Epithelial cell of proximal tubule (primary cell): Measurements from ENCODE around the gene SCYL3. TPM values are rescaled to one million over a fixed set of nuclear protein-coding genes. Genes with fewer than 3 reads are reported as not detected.

Source experiments
- DNase-seq: peaks from one replicate; pipeline ENCODE4 v3.0.0-alpha.2; 2011; ENCODE audit warnings: low read depth
- H3K4me3 ChIP-seq: 2 replicates; pipeline ENCODE4 v1.5.1; 2011; ENCODE audit warnings: low read depth, mild to moderate bottlenecking, low read length
- total RNA-seq: library from RNA; depleted of rRNA; stranded (reverse); fragments of >200 nt; gene quantifications from 2 replicates; pipeline ENCODE4 v1.2.3, GENCODE V29; 2015
- TF ChIP-seq, protein P1 (sequence below): conservative IDR thresholded peaks from 2 replicates; pipeline ENCODE4 v1.5.1; 2012; ENCODE audit warnings: low read depth, mild to moderate bottlenecking, low read length

Gene SCYL3
- total RNA-seq, 1 donor from 2014 or later = 4.2 TPM

DNA sequence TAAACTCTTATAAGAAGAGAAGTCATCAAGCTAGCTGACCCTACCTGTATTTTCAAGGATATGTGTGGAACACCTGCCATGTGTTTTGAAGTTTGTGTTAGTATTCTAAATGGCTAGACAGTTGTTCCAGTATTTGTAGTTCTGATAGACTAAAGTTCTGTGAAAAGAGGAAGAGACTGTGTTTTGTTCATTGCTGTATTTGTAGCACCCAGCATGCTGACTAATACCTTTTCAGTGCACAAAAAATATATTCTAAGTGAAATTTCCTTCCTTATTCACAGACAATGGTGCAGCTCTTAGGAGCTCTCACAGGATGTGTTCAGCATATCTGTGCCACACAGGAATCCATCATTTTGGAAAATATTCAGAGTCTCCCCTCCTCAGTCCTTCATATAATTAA is 90.8 kb downstream of the SCYL3 start:
- no peak for DNase-seq
- no peak overlapping the region for H3K4me3 ChIP-seq
- TF ChIP-seq, protein P1, sequence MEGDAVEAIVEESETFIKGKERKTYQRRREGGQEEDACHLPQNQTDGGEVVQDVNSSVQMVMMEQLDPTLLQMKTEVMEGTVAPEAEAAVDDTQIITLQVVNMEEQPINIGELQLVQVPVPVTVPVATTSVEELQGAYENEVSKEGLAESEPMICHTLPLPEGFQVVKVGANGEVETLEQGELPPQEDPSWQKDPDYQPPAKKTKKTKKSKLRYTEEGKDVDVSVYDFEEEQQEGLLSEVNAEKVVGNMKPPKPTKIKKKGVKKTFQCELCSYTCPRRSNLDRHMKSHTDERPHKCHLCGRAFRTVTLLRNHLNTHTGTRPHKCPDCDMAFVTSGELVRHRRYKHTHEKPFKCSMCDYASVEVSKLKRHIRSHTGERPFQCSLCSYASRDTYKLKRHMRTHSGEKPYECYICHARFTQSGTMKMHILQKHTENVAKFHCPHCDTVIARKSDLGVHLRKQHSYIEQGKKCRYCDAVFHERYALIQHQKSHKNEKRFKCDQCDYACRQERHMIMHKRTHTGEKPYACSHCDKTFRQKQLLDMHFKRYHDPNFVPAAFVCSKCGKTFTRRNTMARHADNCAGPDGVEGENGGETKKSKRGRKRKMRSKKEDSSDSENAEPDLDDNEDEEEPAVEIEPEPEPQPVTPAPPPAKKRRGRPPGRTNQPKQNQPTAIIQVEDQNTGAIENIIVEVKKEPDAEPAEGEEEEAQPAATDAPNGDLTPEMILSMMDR = no peak

Other genes with a start within 250 kb of the SCYL3 start
- not detected in 2 replicates for gene SELL, start 182.3 kb downstream of the SCYL3 start, total RNA-seq
- gene SELE, start 159.8 kb downstream of the SCYL3 start, total RNA-seq = not detected in 2 replicates
- 5.7 and 9.4 TPM in 2 replicates for gene METTL18, start 99.0 kb downstream of the SCYL3 start, total RNA-seq
- gene KIFAP3, start 180.8 kb upstream of the SCYL3 start, total RNA-seq = 15.0 and 15.7 TPM in 2 replicates